LNCaP clone FGC (cell line): Measurements from ENCODE around the gene ZNF418.
"Not testable (repeated sequence)": the region's sequence is repeated elsewhere in the genome, so short reads cannot be mapped to it uniquely, and the experiment has no call there.

Experiments used
- DNase-seq: peaks from one replicate; pipeline ENCODE4 v3.0.0-alpha.2; 2011; ENCODE audit warnings: low read depth
- H3K4me3 ChIP-seq: 2 replicates; pipeline ENCODE4 v1.5.1; 2011; ENCODE audit warnings: mild to moderate bottlenecking, low read depth, low read length, control low read depth
- TF ChIP-seq, protein P1 (sequence below): IDR thresholded peaks from 2 replicates; pipeline ENCODE4 v1.5.1; 2012; ENCODE audit warnings: mild to moderate bottlenecking; ENCODE audit not compliant: control insufficient read depth, insufficient read depth; ENCODE audit errors: extremely low read depth

ZNF418 gene

DNA sequence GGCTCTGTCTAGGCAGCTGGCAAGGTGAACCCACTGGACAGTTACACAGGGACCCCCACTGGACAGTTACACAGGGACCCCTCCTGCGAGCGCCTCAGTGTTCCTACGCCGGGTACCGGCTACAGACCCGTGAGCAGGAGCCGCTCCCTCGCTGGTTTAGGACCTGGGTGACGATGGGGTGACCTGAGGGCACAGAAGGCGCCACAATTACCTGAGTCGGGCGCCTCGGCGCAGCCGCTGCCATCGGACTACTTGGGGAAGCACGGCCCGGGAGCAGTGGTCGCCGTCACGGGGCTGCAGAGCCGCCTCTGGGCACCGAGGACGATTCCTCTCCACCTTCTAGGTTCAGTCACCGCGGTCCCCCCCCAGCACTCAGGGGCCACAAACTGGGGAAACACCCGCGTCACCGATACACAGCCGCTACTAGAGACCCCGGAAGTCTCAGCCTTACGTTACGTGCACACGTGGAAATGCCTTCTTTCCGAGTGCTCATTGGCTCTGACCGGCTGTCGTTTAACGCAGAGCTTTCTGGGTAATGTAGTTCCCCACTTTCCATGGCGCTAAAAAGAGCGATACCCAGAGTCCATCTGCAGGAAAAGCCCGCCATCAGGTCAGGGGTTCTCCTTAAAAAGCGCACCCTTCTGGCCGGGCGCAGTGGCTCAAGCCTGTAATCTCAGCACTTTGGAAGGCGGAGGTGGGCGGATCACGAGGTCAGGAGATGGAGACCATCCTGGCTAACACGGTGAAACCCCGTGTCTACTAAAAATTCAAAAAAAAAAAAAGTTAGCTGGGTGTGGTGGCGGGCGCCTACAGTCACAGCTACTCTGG lies 18.8 kb downstream of the ZNF418 start, which contains the start of gene ZNF417:
Gene ZNF417 (minus strand): TSS at position 425 of the 828 bp plus-strand sequence. CDS start 181 bp downstream, at position 244.
- DNase-seq, result peak; percentile 86
- H3K4me3 ChIP-seq, result peak within 1 kb of the TSS; percentile 71

DNA sequence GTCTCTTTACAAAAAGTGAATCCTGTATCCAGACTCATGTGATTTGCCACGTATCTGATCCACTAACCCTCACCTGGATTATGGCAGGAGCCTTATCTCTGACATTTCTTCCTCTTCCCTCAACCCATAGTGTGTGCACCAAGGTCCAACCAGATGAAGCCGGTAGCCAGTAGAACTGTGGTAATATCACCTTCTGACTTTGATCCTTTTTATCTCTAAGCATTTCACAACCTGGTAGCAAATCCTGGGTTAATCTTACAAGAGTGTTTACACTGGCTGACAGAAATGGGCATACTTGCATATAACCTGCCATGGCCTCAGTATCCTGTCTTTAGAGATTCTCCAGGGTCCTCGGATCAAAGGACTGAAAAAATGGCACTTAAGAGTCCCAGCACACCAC lies 20.7 kb downstream of the ZNF418 start:
- DNase-seq, result no peak
- TF ChIP-seq, protein P1, sequence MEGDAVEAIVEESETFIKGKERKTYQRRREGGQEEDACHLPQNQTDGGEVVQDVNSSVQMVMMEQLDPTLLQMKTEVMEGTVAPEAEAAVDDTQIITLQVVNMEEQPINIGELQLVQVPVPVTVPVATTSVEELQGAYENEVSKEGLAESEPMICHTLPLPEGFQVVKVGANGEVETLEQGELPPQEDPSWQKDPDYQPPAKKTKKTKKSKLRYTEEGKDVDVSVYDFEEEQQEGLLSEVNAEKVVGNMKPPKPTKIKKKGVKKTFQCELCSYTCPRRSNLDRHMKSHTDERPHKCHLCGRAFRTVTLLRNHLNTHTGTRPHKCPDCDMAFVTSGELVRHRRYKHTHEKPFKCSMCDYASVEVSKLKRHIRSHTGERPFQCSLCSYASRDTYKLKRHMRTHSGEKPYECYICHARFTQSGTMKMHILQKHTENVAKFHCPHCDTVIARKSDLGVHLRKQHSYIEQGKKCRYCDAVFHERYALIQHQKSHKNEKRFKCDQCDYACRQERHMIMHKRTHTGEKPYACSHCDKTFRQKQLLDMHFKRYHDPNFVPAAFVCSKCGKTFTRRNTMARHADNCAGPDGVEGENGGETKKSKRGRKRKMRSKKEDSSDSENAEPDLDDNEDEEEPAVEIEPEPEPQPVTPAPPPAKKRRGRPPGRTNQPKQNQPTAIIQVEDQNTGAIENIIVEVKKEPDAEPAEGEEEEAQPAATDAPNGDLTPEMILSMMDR, result no peak
- no peak overlapping the region for H3K4me3 ChIP-seq

More for the DNA sequence above, 18.8 kb downstream of the ZNF418 start, which contains the start of gene ZNF417:
- TF ChIP-seq, protein P1, result peak; percentile 46

DNA sequence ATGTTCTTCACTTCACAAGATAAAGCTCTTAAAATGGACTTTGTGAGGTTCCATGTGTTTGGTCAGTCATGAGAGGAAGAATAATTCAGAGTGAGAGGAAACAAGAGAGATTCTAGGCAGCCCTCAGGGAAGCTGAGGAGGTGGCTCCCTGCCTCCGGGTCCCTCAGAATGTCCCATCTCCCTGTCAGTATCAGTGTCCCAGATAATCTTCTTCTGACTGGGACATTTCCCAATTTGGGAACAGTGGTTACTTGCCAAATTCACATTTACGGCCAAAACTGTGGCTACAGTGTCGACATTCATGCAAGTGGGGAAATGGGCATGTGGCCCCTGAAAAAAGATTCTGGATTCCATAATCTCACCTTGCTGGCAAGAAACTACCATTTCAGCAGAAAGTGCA lies 27.8 kb downstream of the ZNF418 start:
- no peak overlapping the region for H3K4me3 ChIP-seq
- TF ChIP-seq, protein P1, result no peak
- no peak for DNase-seq

DNA sequence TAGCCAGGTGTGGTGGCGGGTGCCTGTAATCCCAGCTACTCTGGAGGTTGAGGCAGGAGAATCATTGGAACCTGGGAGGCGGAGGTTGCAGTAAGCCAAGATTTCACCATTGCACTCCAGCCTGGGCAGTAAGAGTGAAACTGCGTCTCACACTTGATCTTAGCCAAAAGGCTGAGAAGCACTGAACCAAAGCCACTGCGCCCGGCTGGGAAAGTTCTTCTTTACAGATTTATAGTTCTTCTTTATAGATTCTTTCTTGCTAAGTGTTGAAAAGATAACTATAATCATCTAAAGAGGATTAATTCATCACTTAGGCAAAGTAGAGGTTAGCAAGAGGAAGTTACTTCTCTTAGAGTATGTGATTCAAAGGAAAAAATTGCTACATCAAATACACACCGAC lies 29.9 kb downstream of the ZNF418 start:
- DNase-seq, result no peak
- TF ChIP-seq, protein P1, result no peak
- no peak overlapping the region for H3K4me3 ChIP-seq

DNA sequence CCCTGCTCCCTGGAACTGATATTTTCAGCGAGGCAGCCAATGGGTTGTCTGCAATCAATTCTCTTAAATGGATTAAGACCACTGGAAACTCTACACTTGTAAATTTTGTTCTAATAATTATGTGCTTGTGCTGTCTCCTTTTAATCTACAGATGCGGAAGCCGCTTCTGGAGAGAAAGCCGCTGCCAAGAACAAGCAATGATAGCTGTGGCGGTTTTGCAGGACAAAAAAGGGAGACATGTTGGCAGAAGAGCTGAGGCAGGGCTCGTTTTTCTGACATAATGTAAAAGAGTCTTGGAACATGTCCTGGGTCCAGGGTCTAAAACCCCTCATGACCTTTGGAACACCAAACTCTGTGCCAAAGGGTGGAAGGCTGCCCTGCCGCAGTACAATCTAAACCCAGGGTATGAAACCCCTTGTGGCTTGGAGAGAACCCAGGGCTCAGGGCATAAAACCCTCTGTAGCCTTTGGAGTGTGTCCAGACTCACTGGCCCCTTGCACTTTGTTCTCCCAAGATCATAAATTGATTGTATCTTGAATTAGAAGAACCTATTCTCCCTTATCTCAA lies 31.5 kb downstream of the ZNF418 start:
- DNase-seq, result no peak
- TF ChIP-seq, protein P1, result no peak

DNA sequence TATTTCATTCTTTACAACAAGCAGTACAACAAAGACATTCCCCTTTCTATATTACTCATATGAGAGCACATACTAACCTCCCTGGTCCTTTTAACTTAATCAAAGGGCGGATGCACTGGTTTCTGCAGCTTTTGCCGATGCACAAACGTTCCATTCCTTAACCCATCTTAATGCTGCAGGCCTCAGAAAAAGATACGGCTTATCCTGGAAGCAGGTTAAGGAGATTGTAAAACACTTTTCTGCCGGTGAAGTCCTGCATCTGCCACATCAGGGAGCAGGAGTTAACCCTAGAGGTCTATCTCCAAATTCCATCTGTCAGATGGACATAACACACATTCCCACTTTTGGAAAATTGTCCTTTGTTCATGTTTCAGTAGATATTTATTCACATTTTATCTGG lies 34.9 kb downstream of the ZNF418 start:
- no peak overlapping the region for H3K4me3 ChIP-seq
- DNase-seq, result no peak
- TF ChIP-seq, protein P1, result no peak

More for the DNA sequence above, 31.5 kb downstream of the ZNF418 start:
- no peak overlapping the region for H3K4me3 ChIP-seq

DNA sequence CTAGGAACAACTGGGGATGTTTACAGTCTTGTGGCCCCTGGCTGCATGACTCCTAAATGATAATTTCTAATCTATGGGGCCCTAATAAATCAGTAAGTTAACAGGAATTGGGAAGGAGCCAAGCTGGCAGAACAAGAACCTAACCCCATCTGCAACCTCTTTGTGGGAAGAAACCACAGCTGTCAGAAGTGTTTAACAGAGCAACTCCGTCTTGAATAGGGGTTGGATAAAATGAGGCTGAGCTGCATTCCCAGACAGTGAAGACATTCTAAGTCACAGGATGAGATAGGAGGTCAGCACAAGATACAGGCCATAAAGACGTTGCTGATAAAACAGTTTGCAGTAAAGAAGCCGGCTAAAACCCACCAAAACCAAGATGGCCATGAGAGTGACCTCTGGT lies 44.5 kb downstream of the ZNF418 start:
- not testable (repeated sequence) for DNase-seq, H3K4me3 ChIP-seq
